HG03565 (cell line): ENCODE measurements around the gene DDX51.

Experiments
- ATAC-seq: cut with Tn5 transposase; IDR thresholded peaks from one replicate; pipeline ENCODE4 v1.9.1; 2021; ENCODE audit warnings: mild to moderate bottlenecking, moderate library complexity; ENCODE audit not compliant: unreplicated experiment

DDX51 gene

DNA sequence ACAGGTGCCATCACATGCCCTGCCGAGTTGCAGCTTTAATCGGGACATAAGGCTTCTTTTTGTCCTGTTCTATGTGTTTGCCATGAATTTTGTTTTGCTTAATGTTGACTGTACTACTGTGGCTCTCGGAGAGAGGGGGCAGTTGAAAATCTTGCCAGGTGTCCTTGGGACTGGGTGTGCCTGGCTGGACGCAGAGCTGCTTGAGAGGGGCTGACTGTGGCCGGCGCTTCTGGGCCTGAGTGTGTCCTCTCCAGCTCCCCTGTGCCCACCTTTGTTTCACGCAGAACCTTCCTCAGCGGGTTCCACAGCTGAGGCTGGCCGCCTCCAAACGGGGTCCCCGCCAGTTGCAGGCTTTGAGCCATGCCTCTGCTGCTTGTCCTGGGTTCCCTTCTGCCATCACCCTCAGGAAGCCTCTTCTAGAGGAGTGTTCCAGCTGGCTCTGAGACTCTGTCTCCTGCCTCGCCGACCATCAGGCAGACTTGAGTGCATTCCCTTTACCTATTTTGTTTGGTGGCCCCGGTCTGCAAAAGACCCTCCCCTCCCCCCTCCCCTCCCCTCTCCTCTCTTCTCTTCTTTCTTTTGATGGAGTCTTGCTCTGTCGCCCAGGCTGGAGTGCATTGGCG lies 49.7 kb downstream of the DDX51 start:
- no peak for ATAC-seq

DNA sequence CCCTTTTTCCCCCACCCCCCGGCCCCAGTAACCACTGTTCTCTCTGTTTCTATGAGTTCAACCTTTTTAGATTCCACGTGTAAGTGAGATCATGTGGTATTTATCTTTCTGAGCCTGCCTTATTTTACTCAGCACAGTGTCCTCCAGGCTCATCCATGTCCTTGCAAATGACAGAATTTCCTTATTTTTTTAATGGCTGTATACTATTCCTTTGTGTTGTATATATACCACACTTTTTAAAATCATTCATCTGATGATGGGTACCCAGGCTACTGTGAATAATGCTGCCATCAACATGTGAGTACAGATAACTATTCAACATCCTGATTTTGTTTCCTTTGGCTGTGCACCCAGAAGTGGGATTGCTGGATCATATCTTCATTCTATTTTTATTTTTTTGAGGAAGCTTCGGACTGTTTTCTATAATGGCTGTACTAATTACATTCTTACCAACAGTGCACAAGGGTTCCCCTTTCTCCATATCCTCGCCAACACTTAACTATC lies 54.7 kb downstream of the DDX51 start:
- no peak for ATAC-seq
